ENCODE measurements around the gene GABRA1.

The GABRA1 gene

GRCh38 chr5:161934486-161934885 lies 86.6 kb downstream of the GABRA1 start:
- DNase-seq (ENCODE audit: low read depth, low spot score) = no peak
- in situ Hi-C loops (cut with HindIII; ENCODE audit: low sequenced_read_pairs) = no loop called here
- H3K4me3 ChIP-seq (ENCODE audit: low read depth, low read length) = no peak overlapping the region
- no peak for TF ChIP-seq CTCF (IDR thresholded peaks at IDR 0.05; ENCODE audit: low read depth, low read length)

- TF ChIP-seq CTCF (IDR thresholded peaks at IDR 0.05; ENCODE audit: low read depth, low read length) = no peak
- in situ Hi-C loops (cut with HindIII; ENCODE audit: low sequenced_read_pairs) = no loop called here
- DNase-seq (ENCODE audit: low read depth, low spot score) = no peak
- no peak overlapping the region for H3K4me3 ChIP-seq (ENCODE audit: low read depth, low read length)
Observed at GRCh38 chr5:161944974-161945373, 97.1 kb downstream of the GABRA1 start.

- in situ Hi-C loops (cut with HindIII; ENCODE audit: low sequenced_read_pairs) = no loop called here
- H3K4me3 ChIP-seq (ENCODE audit: low read depth, low read length) = no peak overlapping the region
- no peak for DNase-seq (ENCODE audit: low read depth, low spot score)
- no peak for TF ChIP-seq CTCF (IDR thresholded peaks at IDR 0.05; ENCODE audit: low read depth, low read length)
Observed at GRCh38 chr5:161946911-161947310, 99.0 kb downstream of the GABRA1 start.

Data from astrocyte of the spinal cord (primary cell).